LNCaP clone FGC (cell line): Measurements from ENCODE around the gene FMN1.

Experiments
- DNase-seq: peaks from one replicate; pipeline ENCODE4 v3.0.0-alpha.2; 2011; ENCODE audit warnings: low read depth
- H3K4me3 ChIP-seq: 2 replicates; pipeline ENCODE4 v1.5.1; 2011; ENCODE audit warnings: mild to moderate bottlenecking, low read depth, low read length, control low read depth
- CTCF ChIP-seq: IDR thresholded peaks from 2 replicates; pipeline ENCODE4 v1.5.1; 2012; ENCODE audit warnings: mild to moderate bottlenecking; ENCODE audit not compliant: control insufficient read depth, insufficient read depth; ENCODE audit errors: extremely low read depth

Gene FMN1

GRCh38 chr15:32994810-32995424, 199.6 kb downstream of the FMN1 start:
- H3K4me3 ChIP-seq: no peak overlapping the region
- DNase-seq: no peak
- peak; percentile 59 for TF ChIP-seq CTCF

DNA sequence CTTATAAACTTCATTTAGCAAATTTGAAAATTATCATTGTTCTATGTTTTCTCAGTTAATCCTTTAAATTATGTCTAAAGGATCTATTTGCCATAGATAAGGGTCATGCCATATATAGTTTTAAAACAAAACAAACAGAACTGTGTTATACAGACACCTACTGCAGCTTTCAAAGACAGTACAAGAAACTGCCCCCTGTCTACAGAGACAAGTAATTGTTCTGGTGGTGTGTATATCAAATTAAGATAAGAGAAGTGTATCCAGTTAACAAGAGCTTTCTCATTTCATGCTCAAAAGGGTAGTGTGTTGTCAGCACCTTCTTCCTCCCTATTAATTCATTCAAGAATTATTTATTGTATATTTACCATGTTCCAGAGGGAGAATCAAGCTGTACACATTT, 201.2 kb downstream of the FMN1 start:
- TF ChIP-seq CTCF: peak; percentile 28; the same call in 1 of the 2 replicates
- DNase-seq: no peak
- H3K4me3 ChIP-seq: no peak overlapping the region

GRCh38 chr15:32991619-32992111, 202.8 kb downstream of the FMN1 start:
- DNase-seq: no peak
- no peak overlapping the region for H3K4me3 ChIP-seq
- TF ChIP-seq CTCF: no peak

- no peak for DNase-seq
- no peak overlapping the region for H3K4me3 ChIP-seq
- no peak for TF ChIP-seq CTCF
Measured at GRCh38 chr15:32990071-32990470, 204.4 kb downstream of the FMN1 start.

- TF ChIP-seq CTCF: no peak
- no peak for DNase-seq
- no peak overlapping the region for H3K4me3 ChIP-seq
Measured at GRCh38 chr15:32987067-32987466, 207.4 kb downstream of the FMN1 start.

GRCh38 chr15:32986147-32986546, 208.4 kb downstream of the FMN1 start:
- no peak for DNase-seq
- TF ChIP-seq CTCF: no peak
- H3K4me3 ChIP-seq: no peak overlapping the region

- no peak for TF ChIP-seq CTCF
- no peak for DNase-seq
- no peak overlapping the region for H3K4me3 ChIP-seq
Measured at GRCh38 chr15:32983679-32984078, 210.8 kb downstream of the FMN1 start.
